ENCODE results near the gene DGKG.

Gene DGKG

DNA sequence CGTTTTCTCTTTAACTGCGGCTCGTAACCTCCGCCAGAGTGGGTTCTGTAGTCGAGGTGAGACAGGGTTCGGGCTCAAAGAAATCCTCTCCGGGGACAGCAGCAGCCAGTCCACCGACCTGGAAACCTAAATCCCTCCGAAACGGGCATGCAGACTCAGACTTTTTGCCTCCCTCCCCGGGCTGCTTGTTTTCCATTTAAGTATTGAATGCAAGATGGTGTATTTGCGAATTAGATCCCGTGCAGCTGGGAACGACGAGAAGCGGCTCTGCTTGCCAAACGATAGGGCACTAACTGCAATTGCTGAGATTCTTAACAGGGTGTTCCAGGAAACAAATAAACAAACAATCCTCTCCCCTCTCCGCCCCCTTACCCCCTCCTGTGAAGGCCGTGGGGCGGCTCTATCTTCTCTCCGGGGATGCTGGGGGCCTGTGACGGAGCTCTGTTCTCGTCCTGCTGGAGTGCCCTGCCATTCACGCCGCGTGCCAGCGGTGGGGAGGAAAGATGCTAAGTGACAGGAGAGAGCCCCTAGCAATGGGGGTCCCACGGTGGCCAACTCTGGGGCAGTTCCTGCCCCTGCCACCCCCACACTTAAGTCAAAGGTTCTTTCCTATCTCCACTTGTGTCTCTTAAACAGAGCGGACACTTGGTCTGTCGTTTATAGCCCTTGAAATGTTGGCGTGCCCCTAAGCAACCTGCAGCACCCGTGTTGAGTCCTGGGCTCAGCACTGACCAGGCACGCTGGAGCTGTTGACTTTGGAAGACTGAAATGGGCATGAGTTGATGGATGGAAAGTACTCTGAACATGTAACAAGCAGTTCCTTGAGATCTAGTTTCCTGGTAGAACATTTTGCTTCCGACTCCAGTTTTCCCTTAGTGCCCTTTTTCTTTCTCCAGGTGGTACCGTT lies 251.9 kb downstream of the DGKG start:
- Histone ChIP-seq H3K27me3 (ENCODE audit: control insufficient read depth, insufficient read depth, low read length) (peaks cover 12% of the 10 kb centered on the region), H3K9ac (ENCODE audit: low read length) (peak overlapping the region; percentile 16), H3K4me1 (ENCODE audit: control insufficient read depth, insufficient read depth, low read length) (peaks cover 16% of the 10 kb centered on the region), H3K36me3 (ENCODE audit: control insufficient read depth, insufficient read depth, low read length) (no peaks in the 10 kb centered on the region), H3K4me3 (ENCODE audit: low read length) (peak overlapping the region; percentile 39), H3K9me3 (ENCODE audit: control insufficient read depth, low read length) (no peaks in the 10 kb centered on the region)

DNA sequence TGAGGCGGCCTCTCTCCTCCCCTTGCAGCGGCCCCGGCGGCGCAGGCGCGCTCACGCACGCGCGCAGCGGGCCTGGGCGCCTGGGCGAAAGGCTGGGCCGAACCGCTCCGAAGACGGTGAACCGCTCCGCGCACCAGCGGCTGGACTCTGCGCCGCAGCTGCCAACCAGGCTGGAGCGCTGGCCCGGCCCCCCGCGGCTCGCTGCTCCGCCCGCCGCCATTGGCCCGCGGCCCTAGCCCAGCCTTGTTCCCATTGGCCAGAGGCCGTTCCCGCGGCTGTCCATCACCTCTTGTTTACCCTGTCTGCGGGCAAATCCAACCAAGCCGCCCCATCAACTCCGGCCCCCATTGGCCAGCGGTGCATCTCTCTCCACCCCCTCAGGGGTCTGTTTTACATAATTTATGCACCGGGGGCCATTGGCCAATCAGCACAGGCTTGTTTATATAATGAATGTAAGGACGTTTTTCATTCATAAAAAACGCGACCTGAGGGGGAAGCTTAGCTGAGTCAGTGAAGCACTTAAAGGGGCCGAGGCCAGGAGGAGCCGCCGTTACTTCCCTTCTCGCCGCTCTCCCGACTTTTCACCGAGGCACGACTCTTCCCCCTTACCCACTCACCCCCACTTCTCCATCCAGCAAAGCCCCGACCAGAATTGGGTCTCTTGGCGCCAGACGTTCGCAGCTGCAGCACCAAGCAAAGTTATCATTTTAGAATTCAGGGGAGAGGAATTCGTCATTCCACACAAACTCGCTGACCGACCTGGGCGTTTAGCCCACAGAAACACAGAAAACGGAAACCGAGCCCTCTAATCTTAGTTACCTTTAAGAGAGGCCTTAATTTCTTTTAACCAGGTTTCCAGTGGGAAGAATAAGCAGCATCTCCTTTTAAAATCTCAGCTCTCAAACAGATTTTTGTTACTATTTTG lies 252.8 kb downstream of the DGKG start, which contains the start of gene ETV5:
ETV5 (minus strand) TSS at position 149 of the 925 bp plus-strand sequence. CDS start 3,221 bp downstream, outside the sequence.
- no peaks in the 10 kb centered on the region for H3K36me3 ChIP-seq (ENCODE audit: control insufficient read depth, insufficient read depth, low read length)
- H3K4me1 ChIP-seq (ENCODE audit: control insufficient read depth, insufficient read depth, low read length), result peaks cover 16% of the 10 kb centered on the region
- no peaks in the 10 kb centered on the region for H3K9me3 ChIP-seq (ENCODE audit: control insufficient read depth, low read length)
- H3K27me3 ChIP-seq (ENCODE audit: control insufficient read depth, insufficient read depth, low read length), result peaks cover 12% of the 10 kb centered on the region
- H3K9ac ChIP-seq (ENCODE audit: low read length), result peak within 1 kb of the TSS; percentile 66
- H3K4me3 ChIP-seq (ENCODE audit: low read length), result peak within 1 kb of the TSS; percentile 39

DNA sequence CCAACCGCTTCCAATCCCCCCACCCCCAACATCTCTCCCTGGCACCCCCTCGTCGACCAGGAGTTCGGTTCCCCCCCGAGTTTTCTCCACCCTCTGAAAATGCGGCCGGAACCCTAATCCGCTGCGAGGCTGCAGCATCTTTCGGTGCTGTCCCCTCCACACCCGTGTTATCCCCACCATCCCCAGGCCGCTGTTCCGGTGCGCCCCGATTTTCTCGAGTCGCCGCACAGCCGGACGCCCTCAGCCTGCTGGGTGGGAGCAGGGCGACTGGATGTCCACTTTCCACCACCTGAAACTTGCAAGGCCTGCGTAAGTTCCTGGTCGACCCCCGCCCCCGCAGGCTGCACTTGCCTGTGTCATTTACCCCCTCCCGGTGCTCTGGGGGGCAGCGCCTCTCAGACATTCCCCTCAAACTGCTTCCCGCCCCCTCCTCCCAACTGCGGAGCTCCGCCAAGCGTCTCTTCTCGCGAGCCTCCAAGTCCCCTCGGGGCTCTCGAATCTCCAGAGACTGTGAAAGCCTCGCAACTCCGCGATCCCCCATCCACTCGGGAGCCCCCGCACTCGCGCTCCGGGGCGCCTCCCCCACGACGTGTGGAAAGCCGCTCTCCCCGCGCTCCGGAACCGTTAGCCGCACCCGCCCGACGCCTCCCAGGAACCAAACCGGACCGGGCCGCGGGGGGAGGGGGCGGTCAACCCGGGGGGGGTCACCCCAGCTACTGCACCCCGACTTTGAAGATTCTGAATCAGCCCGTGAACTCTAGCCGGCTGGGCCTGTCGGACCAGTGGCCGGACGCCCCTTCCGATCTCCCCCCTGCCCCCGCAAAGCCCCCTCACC lies 253.7 kb downstream of the DGKG start:
- Histone ChIP-seq H3K4me3 (ENCODE audit: low read length) (peak overlapping the region; percentile 21), H3K36me3 (ENCODE audit: control insufficient read depth, insufficient read depth, low read length) (no peaks in the 10 kb centered on the region), H3K9ac (ENCODE audit: low read length) (peak overlapping the region; percentile 66), H3K9me3 (ENCODE audit: control insufficient read depth, low read length) (no peaks in the 10 kb centered on the region), H3K27me3 (ENCODE audit: control insufficient read depth, insufficient read depth, low read length) (peaks cover 12% of the 10 kb centered on the region), H3K4me1 (ENCODE audit: control insufficient read depth, insufficient read depth, low read length) (peaks cover 18% of the 10 kb centered on the region)

DNA sequence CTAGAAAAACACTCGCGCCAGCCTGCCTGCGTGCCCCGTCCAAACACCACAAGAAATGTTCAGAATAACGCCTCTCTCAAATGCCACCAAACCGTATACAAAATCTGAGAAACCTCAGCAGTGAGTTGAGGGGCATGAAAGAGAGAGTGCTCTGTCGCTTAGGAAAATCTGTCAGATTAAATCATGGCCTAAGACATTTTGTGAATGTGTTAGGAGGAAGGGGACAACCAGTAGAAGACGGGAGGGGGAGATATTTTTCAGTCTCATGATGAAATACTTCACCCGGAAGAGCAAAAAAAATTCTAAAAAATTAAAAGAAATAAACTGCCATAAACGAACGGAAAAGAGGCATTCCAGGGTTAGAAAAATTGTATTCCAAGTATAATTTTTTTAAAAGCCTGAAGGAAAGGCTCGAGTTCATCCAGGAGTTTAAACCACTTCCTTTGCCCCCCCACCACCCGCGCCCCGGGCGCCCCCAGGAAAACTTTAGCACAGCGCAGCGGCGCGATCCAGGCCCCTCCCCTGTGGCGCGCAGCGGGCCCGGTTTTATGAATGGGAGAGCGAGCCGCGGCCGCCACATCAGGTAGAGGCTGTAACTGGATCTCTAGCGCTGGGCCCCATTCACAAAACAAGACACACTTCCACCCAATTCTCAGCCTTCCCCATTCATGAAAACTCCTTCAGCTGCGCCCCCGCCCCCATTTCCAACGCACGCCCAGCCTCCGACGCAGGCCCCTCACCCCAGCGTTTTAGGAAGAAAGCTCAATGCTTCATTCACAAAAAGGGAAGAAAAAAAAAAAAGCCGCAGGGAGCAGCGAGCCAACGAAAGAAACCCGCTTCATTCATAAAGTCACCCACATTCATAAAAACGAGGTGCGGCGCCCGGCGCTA lies 254.6 kb downstream of the DGKG start:
- H3K9me3 ChIP-seq (ENCODE audit: control insufficient read depth, low read length), result no peaks in the 10 kb centered on the region
- peaks cover 25% of the 10 kb centered on the region for H3K4me1 ChIP-seq (ENCODE audit: control insufficient read depth, insufficient read depth, low read length)
- H3K27me3 ChIP-seq (ENCODE audit: control insufficient read depth, insufficient read depth, low read length), result peaks cover 12% of the 10 kb centered on the region
- H3K9ac ChIP-seq (ENCODE audit: low read length), result peak overlapping the region; percentile 66
- H3K36me3 ChIP-seq (ENCODE audit: control insufficient read depth, insufficient read depth, low read length), result no peaks in the 10 kb centered on the region
- H3K4me3 ChIP-seq (ENCODE audit: low read length), result peak overlapping the region; percentile 21

DNA sequence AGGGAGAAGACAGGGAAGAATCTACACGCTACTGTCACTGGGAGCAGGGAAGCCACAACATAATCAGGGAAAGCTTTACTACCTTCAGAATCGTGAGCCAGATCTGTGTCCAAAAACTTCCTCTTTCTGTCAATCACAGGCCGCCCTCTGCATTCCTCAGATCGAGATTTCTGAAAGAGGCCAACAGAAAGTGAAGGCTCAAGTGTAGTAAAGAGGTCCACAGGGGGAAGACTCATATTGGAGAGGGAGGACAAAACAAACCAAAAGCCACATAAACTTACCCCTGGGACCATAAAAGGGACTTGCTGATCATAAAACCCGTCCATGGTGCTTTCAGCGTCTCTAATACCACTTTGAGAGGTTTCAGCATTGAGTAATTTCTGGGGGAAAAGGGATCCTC lies 256.5 kb downstream of the DGKG start:
- Histone ChIP-seq H3K9ac (ENCODE audit: low read length) (no peak overlapping the region), H3K4me3 (ENCODE audit: low read length) (no peak overlapping the region), H3K36me3 (ENCODE audit: control insufficient read depth, insufficient read depth, low read length) (no peaks in the 10 kb centered on the region), H3K4me1 (ENCODE audit: control insufficient read depth, insufficient read depth, low read length) (peaks cover 18% of the 10 kb centered on the region), H3K9me3 (ENCODE audit: control insufficient read depth, low read length) (no peaks in the 10 kb centered on the region), H3K27me3 (ENCODE audit: control insufficient read depth, insufficient read depth, low read length) (peaks cover 4% of the 10 kb centered on the region)

DNA sequence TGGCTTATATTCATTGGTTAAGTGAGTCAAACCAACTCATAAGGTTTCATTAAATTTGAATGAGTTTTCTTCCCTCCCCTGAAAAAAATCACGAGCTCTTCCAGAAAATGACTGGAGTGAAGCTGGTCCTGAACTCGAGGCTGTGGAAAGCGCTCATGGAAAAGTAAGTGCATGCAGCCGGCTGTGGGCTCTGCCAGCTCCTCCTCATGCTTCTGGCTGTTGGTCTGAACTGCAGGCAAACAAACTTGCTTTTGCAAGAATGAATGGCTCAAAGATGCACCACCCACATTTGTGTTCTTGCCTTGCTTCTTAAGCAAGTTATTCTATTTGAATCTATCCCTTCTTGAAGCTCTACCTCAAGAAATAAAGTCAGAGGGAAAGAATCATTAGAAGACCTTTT lies 259.3 kb downstream of the DGKG start:
- Histone ChIP-seq H3K36me3 (ENCODE audit: control insufficient read depth, insufficient read depth, low read length) (no peaks in the 10 kb centered on the region), H3K9me3 (ENCODE audit: control insufficient read depth, low read length) (no peaks in the 10 kb centered on the region), H3K4me3 (ENCODE audit: low read length) (no peak overlapping the region), H3K9ac (ENCODE audit: low read length) (no peak overlapping the region), H3K27me3 (ENCODE audit: control insufficient read depth, insufficient read depth, low read length) (no peaks in the 10 kb centered on the region), H3K4me1 (ENCODE audit: control insufficient read depth, insufficient read depth, low read length) (peaks cover 24% of the 10 kb centered on the region)

DNA sequence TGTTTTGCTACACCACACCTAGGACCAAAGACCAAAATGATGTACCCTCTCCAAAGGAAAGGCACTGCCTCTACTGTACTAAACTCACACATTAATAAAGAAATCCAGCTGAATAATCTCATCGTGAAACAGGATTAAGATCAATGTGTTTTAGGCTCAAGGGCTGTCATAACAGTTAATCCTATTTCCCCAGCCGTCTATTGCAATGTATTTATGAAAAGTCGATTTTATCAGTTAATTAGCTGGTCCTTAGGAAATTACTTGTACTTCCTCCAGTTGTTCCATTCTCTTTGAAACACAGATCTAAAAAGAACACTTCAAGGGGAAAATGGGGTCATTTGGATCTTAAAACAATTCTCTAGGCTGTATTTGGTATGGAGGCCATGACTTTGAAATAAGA lies 261.6 kb downstream of the DGKG start:
- Histone ChIP-seq H3K4me1 (ENCODE audit: control insufficient read depth, insufficient read depth, low read length) (peaks cover 46% of the 10 kb centered on the region), H3K27me3 (ENCODE audit: control insufficient read depth, insufficient read depth, low read length) (no peaks in the 10 kb centered on the region), H3K9ac (ENCODE audit: low read length) (no peak overlapping the region), H3K4me3 (ENCODE audit: low read length) (no peak overlapping the region), H3K36me3 (ENCODE audit: control insufficient read depth, insufficient read depth, low read length) (no peaks in the 10 kb centered on the region), H3K9me3 (ENCODE audit: control insufficient read depth, low read length) (no peaks in the 10 kb centered on the region)

DNA sequence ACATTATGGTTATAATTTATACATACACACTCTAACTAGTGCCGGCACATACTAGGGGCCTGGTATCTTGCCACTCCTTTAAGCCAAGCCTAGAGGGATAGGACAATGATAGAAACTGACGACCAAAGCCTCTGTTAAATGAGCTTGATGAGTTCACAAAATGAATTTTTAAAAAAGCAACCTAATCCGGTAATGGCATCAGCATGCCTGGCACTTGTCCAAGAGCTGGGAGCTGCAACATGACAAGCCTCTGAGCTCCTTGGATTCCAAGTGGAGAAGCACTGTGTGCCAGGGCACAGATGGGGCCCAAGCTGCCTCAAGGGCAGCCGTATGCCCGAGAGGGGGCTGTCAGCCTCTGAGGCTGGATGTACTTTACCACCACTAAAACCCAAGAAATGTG lies 262.9 kb downstream of the DGKG start:
- peaks cover 55% of the 10 kb centered on the region for H3K4me1 ChIP-seq (ENCODE audit: control insufficient read depth, insufficient read depth, low read length)
- no peaks in the 10 kb centered on the region for H3K9me3 ChIP-seq (ENCODE audit: control insufficient read depth, low read length)
- H3K9ac ChIP-seq (ENCODE audit: low read length), result no peak overlapping the region
- H3K36me3 ChIP-seq (ENCODE audit: control insufficient read depth, insufficient read depth, low read length), result no peaks in the 10 kb centered on the region
- H3K27me3 ChIP-seq (ENCODE audit: control insufficient read depth, insufficient read depth, low read length), result no peaks in the 10 kb centered on the region
- H3K4me3 ChIP-seq (ENCODE audit: low read length), result no peak overlapping the region

DNA sequence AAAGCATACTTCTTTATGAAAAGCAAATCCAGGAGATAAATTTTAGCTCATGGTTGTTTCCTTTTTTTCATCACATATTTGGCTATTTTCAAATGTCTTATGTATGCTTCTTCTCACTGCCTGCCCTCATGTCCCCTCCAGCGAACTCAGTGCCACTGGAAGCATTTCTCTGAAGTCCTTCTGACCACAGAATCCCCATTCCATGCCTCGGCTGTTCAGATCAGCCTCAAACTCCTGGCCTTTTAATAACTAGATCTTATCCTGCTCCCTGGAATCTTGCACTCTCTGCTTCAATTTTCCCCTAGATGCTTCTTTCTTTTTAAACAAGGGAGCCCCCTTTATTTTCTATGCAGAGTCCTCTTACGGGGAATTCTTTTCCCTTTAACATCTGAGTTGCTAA lies 263.3 kb downstream of the DGKG start:
- peak overlapping the region; percentile 30 for H3K9ac ChIP-seq (ENCODE audit: low read length)
- H3K27me3 ChIP-seq (ENCODE audit: control insufficient read depth, insufficient read depth, low read length), result no peaks in the 10 kb centered on the region
- H3K9me3 ChIP-seq (ENCODE audit: control insufficient read depth, low read length), result no peaks in the 10 kb centered on the region
- peaks cover 59% of the 10 kb centered on the region for H3K4me1 ChIP-seq (ENCODE audit: control insufficient read depth, insufficient read depth, low read length)
- H3K36me3 ChIP-seq (ENCODE audit: control insufficient read depth, insufficient read depth, low read length), result no peaks in the 10 kb centered on the region
- no peak overlapping the region for H3K4me3 ChIP-seq (ENCODE audit: low read length)

DNA sequence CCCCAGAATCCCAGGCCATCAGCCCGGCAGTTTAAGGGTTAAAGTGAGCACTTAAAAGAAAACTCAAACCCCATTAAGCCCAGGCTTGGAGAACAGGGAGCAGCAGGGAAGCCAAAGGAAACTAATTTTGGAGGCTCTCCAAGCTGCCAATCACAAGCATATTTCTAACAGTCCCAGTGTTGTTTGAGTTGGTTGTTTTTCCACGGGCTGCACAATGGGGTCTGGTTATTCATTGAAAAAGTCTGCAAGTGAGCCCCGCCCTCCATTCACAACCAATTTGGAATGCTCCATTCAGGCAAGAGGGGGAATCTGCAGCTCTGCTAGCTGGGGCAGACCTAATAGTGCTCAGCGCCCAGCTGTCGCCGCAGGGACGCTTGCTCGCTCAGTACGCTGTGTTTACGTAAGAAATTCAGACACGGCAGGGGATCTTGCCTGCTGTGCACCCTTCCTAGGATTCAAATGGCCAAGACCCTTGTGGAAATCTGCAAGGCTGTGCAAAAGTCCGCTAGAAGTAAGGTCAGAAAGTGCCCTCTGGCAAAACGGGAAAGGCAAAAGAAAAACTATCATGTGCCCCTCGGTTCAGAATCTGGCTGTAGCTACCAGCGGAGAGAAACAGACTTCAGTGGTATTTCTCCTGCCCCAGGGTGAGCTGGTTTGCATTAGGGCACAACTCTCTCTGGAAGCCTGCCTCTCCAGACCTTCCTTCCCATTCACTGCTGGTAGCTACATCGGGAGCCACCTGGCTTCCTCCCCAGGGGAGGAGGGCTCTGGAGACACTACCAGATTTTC lies 264.2 kb downstream of the DGKG start:
- no peaks in the 10 kb centered on the region for H3K9me3 ChIP-seq (ENCODE audit: control insufficient read depth, low read length)
- H3K36me3 ChIP-seq (ENCODE audit: control insufficient read depth, insufficient read depth, low read length), result no peaks in the 10 kb centered on the region
- H3K4me1 ChIP-seq (ENCODE audit: control insufficient read depth, insufficient read depth, low read length), result peaks cover 56% of the 10 kb centered on the region
- H3K27me3 ChIP-seq (ENCODE audit: control insufficient read depth, insufficient read depth, low read length), result no peaks in the 10 kb centered on the region
- peak overlapping the region; percentile 36 for H3K9ac ChIP-seq (ENCODE audit: low read length)
- no peak overlapping the region for H3K4me3 ChIP-seq (ENCODE audit: low read length)
